Mammary epithelial cell (primary cell): ENCODE measurements around the gene HIPK3.

Experiments used
- CTCF ChIP-seq, 2 donors: IDR thresholded peaks in 1 of 2; conservative IDR thresholded peaks in 1 of 2; 2 replicates each; pipeline ENCODE4 v1.5.1; 2011 to 2012; ENCODE audit warnings: inconsistent platforms in 2 of 2, low read length in 2 of 2, mild to moderate bottlenecking in 2 of 2, control low read depth in 1 of 2, low read depth in 1 of 2; ENCODE audit not compliant: insufficient read depth in 1 of 2; ENCODE audit errors: extremely low read depth in 1 of 2
- EZH2 ChIP-seq: IDR thresholded peaks from 2 replicates; pipeline ENCODE4 v1.6.1; 2012; ENCODE audit warnings: low read length, inconsistent platforms, borderline replicate concordance

- TF ChIP-seq CTCF (conservative IDR thresholded peaks at IDR 0.05 in 1 of 2, IDR thresholded peaks at IDR 0.05 in 1 of 2; ENCODE audit: extremely low read depth in 1 of 2, insufficient read depth in 1 of 2, low read depth in 1 of 2, low read length in 2 of 2): no peak
- TF ChIP-seq EZH2: no peak
Observed at GRCh38 chr11:33272338-33273107, 15.3 kb downstream of the HIPK3 start.
